Keratinocyte (primary cell): ENCODE measurements around the gene CCDC201. TPM values are rescaled to one million over a fixed set of nuclear protein-coding genes. Genes with fewer than 3 reads are reported as not detected.
A peak's percentile ranks its signal among the peaks of the same experiment; 100 is the strongest.

ENCODE experiments used
- DNase-seq: peaks from one replicate; pipeline ENCODE4 v3.0.0-alpha.2; 2011; ENCODE audit warnings: low read depth, missing footprints, low spot score
- FAIRE-seq: peaks from 2 replicates; lab custom pipeline; 2011; peaks lifted over from hg19 to GRCh38; lab: Jason Lieb, UNC
- H2AFZ ChIP-seq: 2 replicates; pipeline ENCODE4 v1.6.0; 2012; ENCODE audit warnings: low read length, control low read depth, inconsistent platforms; ENCODE audit not compliant: control insufficient read depth
- H3K27ac ChIP-seq: 2 replicates; pipeline ENCODE4 v1.5.1; 2011; ENCODE audit warnings: low read length; ENCODE audit not compliant: control insufficient read depth, insufficient read depth
- H3K27me3 ChIP-seq: 3 replicates; pipeline ENCODE4 v1.6.0; 2011; ENCODE audit warnings: low read length; ENCODE audit not compliant: control insufficient read depth, insufficient read depth; ENCODE audit errors: extremely low read depth
- H3K36me3 ChIP-seq, 2 experiments: 2 replicates in 1 of 2; 3 replicates in 1 of 2; pipeline ENCODE4 v1.5.1; 2011; ENCODE audit warnings: low read length in 2 of 2, mild to moderate bottlenecking in 1 of 2; ENCODE audit not compliant: control insufficient read depth in 2 of 2, insufficient read depth in 2 of 2; ENCODE audit errors: extremely low read depth in 1 of 2
- H3K4me1 ChIP-seq: 3 replicates; pipeline ENCODE4 v1.5.1; 2011; ENCODE audit warnings: low read length; ENCODE audit not compliant: control insufficient read depth, insufficient read depth; ENCODE audit errors: extremely low read depth
- H3K4me2 ChIP-seq: 3 replicates; pipeline ENCODE4 v1.6.0; 2011; ENCODE audit warnings: low read depth, low read length; ENCODE audit not compliant: control insufficient read depth, insufficient read depth; ENCODE audit errors: extremely low read depth
- H3K4me3 ChIP-seq, 3 experiments: fragments of 200-600 bp in 1 of 3; sonication (generic) in 1 of 3; 2 replicates in 2 of 3; 3 replicates in 1 of 3; pipeline ENCODE4 v1.5.1; 2011 to 2016; ENCODE audit warnings: low read length in 3 of 3, mild to moderate bottlenecking in 3 of 3, control low read depth in 2 of 3, inconsistent platforms in 1 of 3, low read depth in 1 of 3, mixed read lengths in 1 of 3, mixed run types in 1 of 3, moderate library complexity in 1 of 3; ENCODE audit not compliant: control insufficient read depth in 2 of 3, insufficient read depth in 2 of 3; ENCODE audit errors: extremely low read depth in 1 of 3
- H3K79me2 ChIP-seq: 2 replicates; pipeline ENCODE4 v1.6.0; 2012; ENCODE audit warnings: low read length; ENCODE audit not compliant: control insufficient read depth, insufficient read depth
- H3K9ac ChIP-seq: 3 replicates; pipeline ENCODE4 v1.6.0; 2011; ENCODE audit warnings: low read length; ENCODE audit not compliant: control insufficient read depth, insufficient read depth; ENCODE audit errors: extremely low read depth
- H3K9me1 ChIP-seq: 3 replicates; pipeline ENCODE4 v1.6.0; 2011; ENCODE audit warnings: low read length; ENCODE audit not compliant: control insufficient read depth, insufficient read depth; ENCODE audit errors: extremely low read depth
- H3K9me3 ChIP-seq: 2 replicates; pipeline ENCODE4 v1.5.1; 2012; ENCODE audit warnings: low read depth, low read length; ENCODE audit not compliant: control insufficient read depth
- H4K20me1 ChIP-seq: 3 replicates; pipeline ENCODE4 v1.6.0; 2011; ENCODE audit warnings: low read length; ENCODE audit not compliant: control insufficient read depth, insufficient read depth; ENCODE audit errors: extremely low read depth
- CTCF ChIP-seq, 3 experiments: IDR thresholded peaks in 1 of 3; conservative IDR thresholded peaks in 1 of 3; optimal IDR thresholded peaks in 1 of 3; 2 replicates in 2 of 3; 3 replicates in 1 of 3; pipeline versions ENCODE3 to v1.5.1; 2011; ENCODE audit warnings: low read length in 3 of 3, mild to moderate bottlenecking in 3 of 3, moderate library complexity in 2 of 3, control low read depth in 1 of 3, inconsistent platforms in 1 of 3; ENCODE audit not compliant: insufficient read depth in 2 of 3; ENCODE audit errors: extremely low read depth in 1 of 3
- EZH2 ChIP-seq: IDR thresholded peaks from one replicate; pipeline ENCODE4 v1.6.1; 2012; ENCODE audit warnings: inconsistent platforms, mild to moderate bottlenecking, low read length, moderate library complexity
- dilution Hi-C: fragments of 300-500 bp; cut with MboI; formaldehyde crosslinking; loops from one replicate; pipeline ENCODE4 v1.7.0; 2020; ENCODE audit warnings: low sequenced_read_pairs; ENCODE audit not compliant: extremely low pct_ligation_motif_present
- polyA minus RNA-seq, 3 experiments: library from RNA; depleted of rRNA, polyadenylated mRNA; stranded (reverse); fragments of >200 nt; gene quantifications; 1 replicate in 1 of 3; 2 replicates in 1 of 3; 3 replicates in 1 of 3; pipeline ENCODE4 v1.2.3, GENCODE V29; 2011
- polyA plus RNA-seq, 5 experiments: library from polyadenylated mRNA; depleted of rRNA in 3 of 5; stranded (reverse) in 3 of 5; stranded (forward) in 1 of 5; unstranded in 1 of 5; fragments of >200 nt; gene quantifications; 1 replicate in 1 of 5; 2 replicates in 3 of 5; 3 replicates in 1 of 5; pipeline versions ENCODE4 v1.2.1 to v1.2.3, GENCODE V29; 2011 to 2012; ENCODE audit warnings: missing spikeins in 2 of 5, low read depth in 1 of 5, low replicate concordance in 1 of 5

CCDC201 gene, protein sequence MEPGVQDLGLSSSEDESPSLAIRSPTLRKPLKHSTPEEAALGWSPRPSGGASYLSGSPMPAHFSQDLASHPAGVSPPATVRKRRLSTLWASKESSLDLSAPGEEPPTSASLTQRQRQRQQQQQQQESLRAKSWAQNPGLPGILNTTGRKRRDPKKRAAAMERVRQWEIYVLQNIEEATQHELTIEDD
- polyA plus RNA-seq (not detected in 3 replicates), polyA minus RNA-seq (not detected in 3 replicates)
- not detected for polyA plus RNA-seq (2011; ENCODE audit: low read depth)
- polyA plus RNA-seq (2011; cell fraction: cytosol; rRNA removed), result not detected in 2 replicates
- polyA plus RNA-seq (2011; cell fraction: nucleus; rRNA removed), result 0.03 TPM in 1 of 2 replicates, not detected in the other
- not detected in 2 replicates for polyA plus RNA-seq (2012; ENCODE audit: low replicate concordance)
- polyA minus RNA-seq (2011; cell fraction: cytosol; rRNA and poly(A)+ RNA removed), result not detected
- not detected in 2 replicates for polyA minus RNA-seq (2011; cell fraction: nucleus; rRNA and poly(A)+ RNA removed)

GRCh38 chr7:45873035-45873354, at the start of gene CCDC201:
CCDC201 (minus strand) TSS chr7:45873082; CDS start chr7:45873007, 75 bp downstream.
- Histone ChIP-seq H4K20me1 (no peaks in the 10 kb centered on the region), H2AFZ (no peak within 1 kb of the TSS), H3K4me3 (no peak within 1 kb of the TSS), H3K9me1 (no peaks in the 10 kb centered on the region), H3K9me3 (no peaks in the 10 kb centered on the region), H3K4me2 (peak within 1 kb of the TSS; percentile 33), H3K79me2 (no peaks in the 10 kb centered on the region), H3K27me3 (no peaks in the 10 kb centered on the region), H3K4me1 (peaks cover 18% of the 10 kb centered on the region), H3K36me3 (no peaks in the 10 kb centered on the region), H3K27ac (no peak within 1 kb of the TSS), H3K9ac (no peak within 1 kb of the TSS)
- no peak for TF ChIP-seq CTCF (optimal IDR thresholded peaks at IDR 0.05 in 1 of 3, IDR thresholded peaks at IDR 0.05 in 1 of 3, conservative IDR thresholded peaks at IDR 0.05 in 1 of 3; ENCODE audit: extremely low read depth in 1 of 3, insufficient read depth in 2 of 3, low read length in 3 of 3)
- no peak for TF ChIP-seq EZH2
- DNase-seq, result no peak
- no peak for FAIRE-seq
- dilution Hi-C loops, result no loop called here

GRCh38 chr7:45921699-45922519, 49.0 kb upstream of the CCDC201 start:
- peaks cover 40% of the 10 kb centered on the region for H3K27me3 ChIP-seq

More at GRCh38 chr7:45921699-45922519, 49.0 kb upstream of the CCDC201 start:
- peaks cover 33% of the 10 kb centered on the region for H3K4me1 ChIP-seq
- no peaks in the 10 kb centered on the region for H3K9me3 ChIP-seq
- no peaks in the 10 kb centered on the region for H3K9me1 ChIP-seq
- H3K4me3 ChIP-seq, result peak overlapping the region in 1 of 3 experiments; percentile 20
- TF ChIP-seq CTCF (optimal IDR thresholded peaks at IDR 0.05 in 1 of 3, IDR thresholded peaks at IDR 0.05 in 1 of 3, conservative IDR thresholded peaks at IDR 0.05 in 1 of 3; ENCODE audit: extremely low read depth in 1 of 3, insufficient read depth in 2 of 3, low read length in 3 of 3) (peak; percentile 79 to 93 (median 86)), EZH2 (no peak)
- peak overlapping the region; percentile 94 for H3K4me2 ChIP-seq
- H4K20me1 ChIP-seq, result no peaks in the 10 kb centered on the region
- no peak for DNase-seq
- no peaks in the 10 kb centered on the region for H3K36me3 ChIP-seq
- H3K27ac ChIP-seq, result no peak overlapping the region
- dilution Hi-C loops, result loop anchor here (10.0 kb wide), 1 partner anchor 433 kb away; no protein-coding TSS in a partner anchor
- H2AFZ ChIP-seq, result no peak overlapping the region
- H3K79me2 ChIP-seq, result no peaks in the 10 kb centered on the region
- H3K9ac ChIP-seq, result peak overlapping the region; percentile 52
- FAIRE-seq, result no peak
